ENCODE measurements around the gene OCRL. TPM values are rescaled to one million over a fixed set of nuclear protein-coding genes. Genes with fewer than 3 reads are reported as not detected.

Gene OCRL
- total and polyA plus RNA-seq, 2 donors (not counting 1 experiment from before 2014, with no cell fraction given) = 23.0 to 32.1 TPM

DNA sequence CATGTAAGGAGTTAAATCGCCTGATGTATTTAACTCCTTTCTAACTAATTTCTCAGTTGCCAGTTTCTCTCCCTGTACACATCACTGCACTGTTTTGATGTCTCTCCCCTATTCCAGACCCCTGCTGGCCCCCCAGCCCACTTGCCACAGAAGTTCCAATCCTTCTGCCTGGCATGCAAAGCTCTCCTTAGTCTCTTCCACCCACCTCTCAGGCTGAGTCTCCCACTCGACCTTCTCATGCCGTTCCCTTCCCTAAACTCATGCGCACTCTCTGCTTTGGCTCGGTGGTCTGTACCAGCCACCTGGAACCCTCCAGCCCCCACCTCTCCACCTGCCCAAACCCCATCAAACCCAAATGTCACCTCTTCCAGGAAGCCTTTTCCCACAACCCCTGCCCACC, 57.8 kb downstream of the OCRL start:
- Histone ChIP-seq H4K20me1 (ENCODE audit: control insufficient read depth, extremely low read depth, insufficient read depth, low read length) (no peaks in the 10 kb centered on the region), H2AFZ (ENCODE audit: low read length) (no peak overlapping the region), H3K27ac (ENCODE audit: insufficient read depth, low read length) (no peak overlapping the region), H3K27me3 (ENCODE audit: control insufficient read depth, insufficient read depth, low read length) (no peaks in the 10 kb centered on the region), H3K4me1 (ENCODE audit: control insufficient read depth, extremely low read depth, insufficient read depth, low read length) (no peaks in the 10 kb centered on the region), H3K4me3 (replicated peaks in 1 of 4; ENCODE audit: control extremely low read depth in 1 of 4, insufficient read depth in 1 of 4, low read depth in 3 of 4, low read length in 4 of 4) (no peak overlapping the region), H3K4me2 (ENCODE audit: extremely low read depth, insufficient read depth, low read length) (no peak overlapping the region), H3K9ac (ENCODE audit: insufficient read depth, low read length) (no peak overlapping the region), H3K79me2 (ENCODE audit: control insufficient read depth, insufficient read depth, low read length) (no peaks in the 10 kb centered on the region), H3K9me3 (ENCODE audit: control insufficient read depth, insufficient read depth, low read depth, low read length) (no peaks in the 10 kb centered on the region), H3K36me3 (ENCODE audit: control insufficient read depth, insufficient read depth, low read length) (no peaks in the 10 kb centered on the region)
- no peak for TF ChIP-seq EZH2 (IDR thresholded peaks at IDR 0.05; ENCODE audit: low read length, missing control alignments)
- TF ChIP-seq, protein P1, sequence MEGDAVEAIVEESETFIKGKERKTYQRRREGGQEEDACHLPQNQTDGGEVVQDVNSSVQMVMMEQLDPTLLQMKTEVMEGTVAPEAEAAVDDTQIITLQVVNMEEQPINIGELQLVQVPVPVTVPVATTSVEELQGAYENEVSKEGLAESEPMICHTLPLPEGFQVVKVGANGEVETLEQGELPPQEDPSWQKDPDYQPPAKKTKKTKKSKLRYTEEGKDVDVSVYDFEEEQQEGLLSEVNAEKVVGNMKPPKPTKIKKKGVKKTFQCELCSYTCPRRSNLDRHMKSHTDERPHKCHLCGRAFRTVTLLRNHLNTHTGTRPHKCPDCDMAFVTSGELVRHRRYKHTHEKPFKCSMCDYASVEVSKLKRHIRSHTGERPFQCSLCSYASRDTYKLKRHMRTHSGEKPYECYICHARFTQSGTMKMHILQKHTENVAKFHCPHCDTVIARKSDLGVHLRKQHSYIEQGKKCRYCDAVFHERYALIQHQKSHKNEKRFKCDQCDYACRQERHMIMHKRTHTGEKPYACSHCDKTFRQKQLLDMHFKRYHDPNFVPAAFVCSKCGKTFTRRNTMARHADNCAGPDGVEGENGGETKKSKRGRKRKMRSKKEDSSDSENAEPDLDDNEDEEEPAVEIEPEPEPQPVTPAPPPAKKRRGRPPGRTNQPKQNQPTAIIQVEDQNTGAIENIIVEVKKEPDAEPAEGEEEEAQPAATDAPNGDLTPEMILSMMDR (conservative IDR thresholded peaks at IDR 0.05 in 1 of 2, IDR thresholded peaks at IDR 0.05 in 1 of 2; ENCODE audit: low read depth in 1 of 2, low read length in 2 of 2) = no peak
- DNase-seq (ENCODE audit: low read depth in 2 of 2) = no peak

DNA sequence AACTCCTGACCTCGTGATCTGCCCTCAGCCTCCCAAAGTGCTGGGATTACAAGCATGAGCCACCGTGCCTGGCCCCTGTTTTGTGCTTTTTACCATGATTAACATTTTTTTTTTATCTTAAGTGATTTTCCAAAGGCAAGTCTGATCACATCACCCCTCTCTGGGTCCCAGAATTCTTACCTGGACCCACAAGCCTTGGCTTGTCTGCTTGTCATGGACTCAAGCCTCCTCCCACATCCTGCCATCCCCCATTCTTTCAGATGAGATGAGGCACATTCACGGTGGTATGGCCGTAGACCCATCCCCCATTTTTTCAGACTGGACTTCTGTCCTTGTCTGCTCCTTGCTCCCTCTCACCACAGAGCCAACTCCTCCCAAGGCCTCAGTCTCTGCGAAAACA, 59.4 kb downstream of the OCRL start:
- no peak for DNase-seq (ENCODE audit: low read depth in 2 of 2)
- H3K79me2 ChIP-seq (ENCODE audit: control insufficient read depth, insufficient read depth, low read length) = no peaks in the 10 kb centered on the region
- TF ChIP-seq, protein P1 (conservative IDR thresholded peaks at IDR 0.05 in 1 of 2, IDR thresholded peaks at IDR 0.05 in 1 of 2; ENCODE audit: low read depth in 1 of 2, low read length in 2 of 2) = no peak
- no peak for TF ChIP-seq EZH2 (IDR thresholded peaks at IDR 0.05; ENCODE audit: low read length, missing control alignments)
- no peak overlapping the region for H3K4me3 ChIP-seq (replicated peaks in 1 of 4; ENCODE audit: control extremely low read depth in 1 of 4, insufficient read depth in 1 of 4, low read depth in 3 of 4, low read length in 4 of 4)
- no peak overlapping the region for H3K4me2 ChIP-seq (ENCODE audit: extremely low read depth, insufficient read depth, low read length)
- no peak overlapping the region for H3K9ac ChIP-seq (ENCODE audit: insufficient read depth, low read length)
- H2AFZ ChIP-seq (ENCODE audit: low read length) = no peak overlapping the region
- no peaks in the 10 kb centered on the region for H3K27me3 ChIP-seq (ENCODE audit: control insufficient read depth, insufficient read depth, low read length)
- no peak overlapping the region for H3K27ac ChIP-seq (ENCODE audit: insufficient read depth, low read length)
- no peaks in the 10 kb centered on the region for H3K9me3 ChIP-seq (ENCODE audit: control insufficient read depth, insufficient read depth, low read depth, low read length)
- H4K20me1 ChIP-seq (ENCODE audit: control insufficient read depth, extremely low read depth, insufficient read depth, low read length) = no peaks in the 10 kb centered on the region
- no peaks in the 10 kb centered on the region for H3K36me3 ChIP-seq (ENCODE audit: control insufficient read depth, insufficient read depth, low read length)
- H3K4me1 ChIP-seq (ENCODE audit: control insufficient read depth, extremely low read depth, insufficient read depth, low read length) = no peaks in the 10 kb centered on the region

GRCh38 chrX:129599996-129600395, 59.9 kb downstream of the OCRL start:
- Histone ChIP-seq H3K4me1 (ENCODE audit: control insufficient read depth, extremely low read depth, insufficient read depth, low read length) (no peaks in the 10 kb centered on the region), H3K27ac (ENCODE audit: insufficient read depth, low read length) (no peak overlapping the region), H4K20me1 (ENCODE audit: control insufficient read depth, extremely low read depth, insufficient read depth, low read length) (no peaks in the 10 kb centered on the region), H3K36me3 (ENCODE audit: control insufficient read depth, insufficient read depth, low read length) (no peaks in the 10 kb centered on the region), H3K9ac (ENCODE audit: insufficient read depth, low read length) (no peak overlapping the region), H3K9me3 (ENCODE audit: control insufficient read depth, insufficient read depth, low read depth, low read length) (no peaks in the 10 kb centered on the region), H3K4me3 (replicated peaks in 1 of 4; ENCODE audit: control extremely low read depth in 1 of 4, insufficient read depth in 1 of 4, low read depth in 3 of 4, low read length in 4 of 4) (no peak overlapping the region), H3K27me3 (ENCODE audit: control insufficient read depth, insufficient read depth, low read length) (no peaks in the 10 kb centered on the region), H2AFZ (ENCODE audit: low read length) (no peak overlapping the region), H3K79me2 (ENCODE audit: control insufficient read depth, insufficient read depth, low read length) (no peaks in the 10 kb centered on the region), H3K4me2 (ENCODE audit: extremely low read depth, insufficient read depth, low read length) (no peak overlapping the region)
- no peak for DNase-seq (ENCODE audit: low read depth in 2 of 2)
- TF ChIP-seq EZH2 (IDR thresholded peaks at IDR 0.05; ENCODE audit: low read length, missing control alignments) = no peak
- TF ChIP-seq, protein P1 (conservative IDR thresholded peaks at IDR 0.05 in 1 of 2, IDR thresholded peaks at IDR 0.05 in 1 of 2; ENCODE audit: low read depth in 1 of 2, low read length in 2 of 2) = no peak
